Activated CD4-positive, CD25-positive, alpha-beta regulatory T cell treated with anti-CD3 and anti-CD28 coated beads, Interleukin-2, amount 50 U/mL, for 24 hours (primary cell): Measurements from ENCODE around the gene SLC41A3.
"Not testable (repeated sequence)": the region's sequence is repeated elsewhere in the genome, so short reads cannot be mapped to it uniquely, and the experiment has no call there.

Source experiments
- ATAC-seq, 2 donors: fragments of 150-1000 bp; cut with Tn5 transposase; one replicate each; pipeline ENCODE4 v1.10.0; 2021; ENCODE audit warnings: mild to moderate bottlenecking in 1 of 2, moderate library complexity in 1 of 2

The SLC41A3 gene

DNA sequence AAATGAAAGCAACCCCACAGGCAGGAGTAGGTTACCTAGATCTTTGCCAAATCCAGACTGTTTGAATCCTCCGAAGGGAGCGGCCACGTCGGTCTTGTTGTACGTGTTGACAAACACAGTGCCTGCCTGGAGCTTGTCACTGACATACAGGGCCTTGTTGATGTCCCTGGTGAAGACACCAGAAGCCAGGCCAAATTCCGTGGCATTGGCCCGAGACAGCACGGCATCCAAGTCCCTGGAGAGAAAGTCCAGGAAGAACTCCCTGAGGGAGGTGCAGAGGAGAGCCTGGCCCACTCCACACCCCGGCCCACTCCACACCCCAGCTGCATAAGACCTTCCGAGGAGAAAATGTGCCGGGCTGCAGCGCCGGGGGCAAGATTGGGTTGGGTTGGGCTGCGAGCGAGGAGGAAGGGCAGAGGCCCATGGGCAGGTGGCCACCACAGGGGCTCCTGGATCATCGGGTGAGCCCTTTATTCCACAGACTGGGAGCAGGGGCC lies 21.8 kb upstream of the SLC41A3 start:
- ATAC-seq, result no peak

DNA sequence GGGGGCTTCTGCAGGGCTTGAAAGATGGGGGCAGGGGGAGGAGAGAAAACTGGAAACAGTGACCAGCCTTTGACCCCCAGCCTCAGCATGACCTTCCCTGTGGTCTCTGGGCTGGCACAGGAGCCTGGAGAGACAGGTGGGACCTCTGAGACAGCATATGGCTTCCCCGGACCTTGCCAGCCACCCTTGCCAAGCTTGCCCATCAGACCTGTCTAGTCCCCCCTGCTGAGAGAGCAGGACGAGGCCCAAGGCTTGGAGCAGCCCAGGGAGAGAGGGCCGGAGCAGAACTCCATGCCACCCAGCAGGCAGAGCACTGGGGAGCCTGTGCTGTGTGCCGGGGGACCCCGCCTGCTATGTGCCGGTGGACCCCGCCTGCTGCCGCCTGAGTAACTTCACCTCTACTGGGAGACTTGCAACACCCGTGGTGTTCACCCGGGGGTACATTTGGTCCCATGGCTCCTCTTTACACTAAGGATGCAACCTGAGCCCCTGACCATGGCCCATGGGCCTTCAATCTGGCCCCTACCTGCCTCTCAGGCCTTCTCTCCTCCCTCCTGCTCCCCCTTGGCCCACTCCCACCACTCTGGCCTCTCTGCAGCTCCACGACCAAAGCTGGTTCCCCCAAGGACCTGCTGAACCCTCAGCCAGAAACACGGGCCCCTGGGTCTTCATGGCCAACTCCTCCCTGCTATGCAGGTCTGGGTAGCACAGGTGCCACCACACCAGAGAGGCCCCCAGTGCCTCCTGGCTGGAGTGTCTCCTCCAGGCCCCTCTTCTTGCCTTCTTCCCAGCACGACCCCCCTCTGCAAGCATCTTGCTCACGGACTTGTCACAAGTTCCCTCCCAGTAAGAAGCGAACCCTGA lies 21.1 kb upstream of the SLC41A3 start:
- no peak for ATAC-seq

DNA sequence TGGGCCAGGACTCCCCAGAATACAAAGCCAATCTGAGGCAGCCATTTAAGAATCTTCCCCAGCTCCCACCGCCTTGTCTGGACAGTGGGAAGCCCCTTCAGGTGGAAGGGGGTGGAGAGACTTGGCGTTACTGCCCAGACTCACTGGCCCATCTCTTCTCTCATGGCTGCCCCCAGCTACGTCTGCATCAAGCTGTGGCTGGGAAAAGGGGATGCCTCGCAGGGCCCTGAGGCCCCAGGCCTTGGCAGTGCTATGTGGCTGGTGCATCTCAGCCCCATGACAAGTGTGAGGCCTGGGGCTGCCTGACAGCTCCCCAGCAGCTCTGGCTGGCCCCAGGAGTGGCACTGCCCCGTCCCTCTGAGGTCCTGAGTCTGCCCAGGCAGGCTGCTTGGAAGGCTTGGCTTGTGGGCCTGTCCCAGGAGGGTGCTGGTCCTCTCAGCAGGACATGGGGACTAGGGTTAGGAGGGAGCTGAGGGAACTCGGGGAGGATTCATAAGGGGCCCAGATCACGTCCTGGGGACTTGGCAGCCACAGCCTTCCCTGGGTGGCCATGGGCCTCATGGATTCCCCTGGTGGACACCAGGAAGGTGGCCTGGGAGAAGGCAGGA lies 20.2 kb upstream of the SLC41A3 start:
- ATAC-seq, result no peak

DNA sequence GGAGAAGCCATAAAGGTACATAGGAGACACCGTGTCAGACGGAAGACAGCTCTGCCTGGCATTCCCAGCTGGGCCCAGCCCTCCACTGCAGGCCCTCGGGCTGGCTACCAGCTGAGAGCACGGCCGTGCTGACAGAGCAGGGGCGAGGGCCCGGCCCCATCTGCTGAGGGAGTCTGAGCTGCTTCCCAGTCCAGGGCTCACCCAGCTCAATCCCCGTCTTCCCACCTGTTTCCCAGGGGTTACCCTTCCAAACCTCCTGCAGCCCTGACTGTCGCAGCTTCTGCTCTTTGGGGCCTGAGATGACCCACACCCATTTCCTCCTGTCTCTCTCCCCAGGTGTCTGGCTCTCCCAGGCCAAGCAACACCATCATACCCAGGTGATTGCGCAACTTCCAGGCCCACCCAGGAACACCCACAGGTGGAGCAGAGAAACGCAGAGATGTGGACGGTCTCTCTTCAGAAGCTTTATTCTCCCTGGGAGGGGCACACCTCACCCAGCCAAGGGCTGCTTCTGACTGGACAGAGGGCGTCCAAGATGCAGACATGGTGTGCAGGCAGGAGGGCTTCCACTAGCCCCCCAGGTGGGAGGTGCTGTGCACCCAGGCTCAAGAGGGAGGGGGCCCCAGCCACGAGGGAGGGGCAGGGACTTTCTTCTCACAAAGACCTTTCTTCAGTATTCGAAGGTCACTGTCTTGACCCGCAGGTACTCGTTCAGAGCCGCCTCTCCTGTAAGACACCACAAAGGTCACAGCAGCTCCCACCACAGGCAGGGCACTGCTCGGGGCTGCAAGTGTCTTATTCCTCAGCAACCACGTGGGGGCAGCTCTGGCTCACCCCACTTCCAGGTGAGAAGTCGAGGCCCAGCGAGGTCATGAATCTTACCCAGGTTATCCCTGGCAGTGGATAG lies 19.4 kb upstream of the SLC41A3 start:
- ATAC-seq, result no peak

DNA sequence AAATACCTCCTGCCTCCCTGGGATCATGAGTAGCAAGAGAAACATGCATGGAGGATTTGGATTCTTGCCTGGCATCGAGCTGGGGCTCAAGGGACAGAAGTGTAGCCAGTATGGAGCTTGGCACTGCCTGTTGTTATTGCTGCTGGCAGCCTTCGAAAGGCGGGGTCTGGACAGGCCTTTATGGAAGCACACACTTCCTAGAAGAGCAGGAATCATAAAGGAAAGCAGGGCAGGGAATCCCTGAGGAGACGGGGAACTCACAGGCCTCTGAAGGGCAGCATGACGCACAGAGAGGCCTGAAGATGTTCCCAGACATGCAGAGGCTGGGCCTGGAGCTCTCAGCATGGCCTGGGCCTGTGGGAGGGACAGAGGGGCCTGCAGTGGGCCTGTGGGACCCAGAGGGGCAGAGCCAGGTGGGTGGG lies 18.6 kb upstream of the SLC41A3 start:
- ATAC-seq, result no peak

DNA sequence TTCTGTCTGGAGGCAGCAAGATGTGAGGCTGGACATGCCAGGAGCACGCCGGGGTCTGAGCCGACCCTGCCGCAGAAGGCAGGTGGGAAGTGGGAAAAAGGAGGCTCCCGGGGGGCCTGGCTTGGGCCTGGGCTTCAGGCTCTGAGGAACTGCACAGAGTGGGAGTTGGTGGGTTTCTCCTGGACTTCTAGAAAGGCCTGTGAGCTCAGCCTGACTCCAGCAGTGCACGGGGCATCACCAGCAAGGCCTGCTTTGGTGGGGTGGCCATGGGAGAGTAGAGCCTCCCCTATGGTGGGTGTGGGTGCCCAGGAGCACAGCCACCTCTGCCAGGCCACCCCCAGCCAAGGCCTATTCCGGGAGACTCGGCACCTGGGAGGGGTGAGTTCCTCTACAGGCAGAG lies 18.1 kb upstream of the SLC41A3 start:
- ATAC-seq, result no peak

DNA sequence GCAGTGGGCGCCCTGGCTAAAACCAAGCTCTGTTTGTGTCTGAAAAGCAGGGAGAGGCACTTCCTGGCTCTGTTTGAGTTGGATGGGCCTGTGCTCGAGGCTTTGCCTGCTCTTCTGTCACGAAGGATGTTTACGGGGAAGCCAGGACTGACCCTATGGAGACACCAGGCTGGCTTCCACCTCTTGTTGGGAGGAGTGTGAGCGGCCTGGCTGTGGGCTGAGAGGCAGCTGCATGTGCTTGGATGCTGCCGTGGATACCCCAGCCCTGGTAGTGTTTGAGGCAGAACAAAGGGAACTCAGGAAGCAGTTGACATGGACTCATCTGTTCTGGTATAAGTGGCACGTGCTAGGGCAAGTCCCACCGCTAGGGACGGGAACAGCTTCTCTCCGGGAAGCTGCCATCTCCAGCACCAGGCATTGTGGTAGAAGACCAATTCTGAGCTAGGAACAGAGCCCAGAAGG lies 17.6 kb upstream of the SLC41A3 start:
- no peak for ATAC-seq

DNA sequence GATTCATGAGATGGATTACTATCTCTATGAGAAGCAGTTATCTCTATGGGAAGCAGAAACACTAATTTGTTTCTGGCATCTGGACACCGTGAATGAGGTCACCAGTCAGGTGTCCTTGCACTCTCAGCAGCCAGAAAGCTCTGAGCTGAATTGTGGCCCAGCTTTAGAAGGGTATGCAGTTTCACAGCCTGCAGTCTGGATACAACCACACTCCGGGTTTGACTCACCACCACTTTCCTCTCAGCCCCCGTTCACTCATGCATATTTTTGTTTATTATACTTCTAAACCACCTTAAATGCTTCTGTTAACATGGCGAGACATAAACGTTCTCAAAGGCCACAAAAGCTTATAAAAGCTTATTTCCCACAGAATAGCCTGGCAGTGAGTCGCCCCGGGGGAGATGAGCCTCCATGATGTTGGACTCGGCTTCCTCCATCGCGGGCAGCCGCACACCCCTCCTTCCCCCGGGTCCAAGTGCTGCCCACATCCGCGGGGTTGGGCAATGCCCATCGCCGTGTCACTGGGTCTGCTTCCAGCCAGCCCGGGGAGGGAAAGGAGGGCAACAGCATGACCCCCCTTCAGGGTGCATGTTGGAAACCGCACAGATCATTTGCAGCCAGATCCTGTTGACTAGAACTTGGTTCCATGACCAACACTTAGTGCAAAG lies 16.8 kb upstream of the SLC41A3 start:
- peak in 1 of 2 donors; percentile 35 for ATAC-seq

DNA sequence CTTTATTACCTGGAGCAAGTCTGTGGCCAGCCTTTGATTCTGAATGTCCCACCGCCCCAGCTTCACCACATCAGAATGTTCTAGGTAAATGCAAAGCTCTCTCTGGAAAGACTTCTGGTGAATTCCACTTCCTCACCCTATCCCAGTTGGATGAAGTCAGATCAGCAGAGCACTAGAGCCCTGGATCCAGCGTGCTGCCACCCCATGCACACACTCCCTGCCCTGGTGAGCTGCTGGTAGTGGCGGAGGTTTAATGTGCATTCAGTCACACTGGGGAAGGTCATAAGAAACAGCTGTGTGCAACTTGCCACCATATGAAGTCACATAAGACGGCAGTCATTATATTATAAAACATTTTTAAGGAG lies 16.3 kb upstream of the SLC41A3 start:
- ATAC-seq, result no peak

DNA sequence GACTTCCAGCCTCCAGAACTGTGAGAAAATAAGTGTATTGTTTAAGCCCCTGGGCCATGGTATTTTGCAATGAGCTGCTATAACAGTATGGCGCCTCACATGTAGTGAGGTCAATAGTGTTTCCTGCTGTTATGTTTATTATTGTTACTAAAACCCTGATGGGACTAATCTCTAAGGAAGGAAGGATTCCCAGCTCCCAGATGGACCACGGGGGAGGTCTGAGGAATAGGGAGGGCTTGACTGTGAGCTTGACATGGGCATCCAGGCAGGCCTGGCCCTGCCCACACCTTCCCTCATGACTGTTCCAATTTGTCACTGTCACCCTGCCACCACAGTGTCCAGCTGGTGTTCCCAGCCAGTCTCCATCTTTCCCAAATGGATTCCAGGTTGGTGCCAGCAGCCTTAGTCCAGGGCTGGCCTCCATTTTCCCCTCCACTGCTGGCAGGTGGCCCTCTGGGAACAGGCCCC lies 14.5 kb upstream of the SLC41A3 start:
- ATAC-seq, result no peak

DNA sequence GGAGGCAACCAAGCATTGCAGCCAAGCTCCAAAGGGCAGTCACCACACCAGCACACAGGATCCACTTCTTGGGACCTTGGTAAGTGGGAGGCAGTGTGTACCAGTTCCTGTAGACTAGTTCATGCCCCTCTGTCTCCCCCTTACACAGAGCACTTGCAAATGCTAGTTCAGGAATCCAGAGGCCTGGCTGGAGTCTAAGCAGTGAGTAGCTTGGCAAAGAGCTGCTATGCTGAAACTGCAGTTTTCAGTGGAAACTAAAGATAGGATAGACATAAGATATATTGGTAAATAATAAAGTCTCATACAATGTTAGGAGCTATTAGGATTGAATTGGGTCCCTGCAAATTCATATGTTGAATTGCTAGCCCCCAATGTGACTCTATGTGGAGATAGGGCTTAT lies 13.9 kb upstream of the SLC41A3 start:
- no peak for ATAC-seq

DNA sequence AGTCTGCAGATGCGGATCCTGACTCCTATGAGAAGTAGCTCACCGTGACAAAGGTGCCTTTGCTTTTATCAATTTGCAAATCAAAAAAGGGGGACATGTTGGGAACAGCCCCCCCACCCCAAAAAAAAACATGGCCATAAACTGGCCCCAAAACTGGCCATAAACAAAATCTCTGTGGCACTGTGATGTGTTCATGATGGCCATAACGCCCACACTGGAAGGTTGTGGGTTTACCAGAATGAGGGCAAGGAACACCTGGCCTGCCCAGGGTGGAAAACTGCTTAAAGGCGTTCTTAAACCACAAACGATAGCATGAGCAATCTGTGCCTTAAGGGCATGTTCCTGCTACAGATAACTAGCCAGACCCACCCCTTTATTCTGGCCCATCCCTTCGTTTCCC lies 12.3 kb upstream of the SLC41A3 start:
- ATAC-seq, result not testable (repeated sequence)

DNA sequence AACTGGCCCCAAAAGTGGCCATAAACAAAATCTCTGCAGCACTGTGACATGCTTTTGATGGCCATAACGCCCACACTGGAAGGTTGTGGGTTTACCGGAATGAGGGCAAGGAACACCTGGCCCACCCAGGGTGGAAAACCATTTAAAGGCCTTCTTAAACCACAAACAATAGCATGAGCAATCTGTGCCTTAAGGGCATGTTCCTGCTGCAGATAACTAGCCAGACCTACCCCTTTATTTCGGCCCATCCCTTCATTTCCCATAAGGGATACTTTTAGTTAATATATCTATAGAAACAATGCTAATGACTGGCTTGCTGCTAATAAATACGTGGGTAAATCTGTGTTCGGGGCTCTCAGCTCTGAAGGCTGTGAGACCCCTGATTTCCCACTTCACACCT lies 8.2 kb upstream of the SLC41A3 start:
- not testable (repeated sequence) for ATAC-seq

DNA sequence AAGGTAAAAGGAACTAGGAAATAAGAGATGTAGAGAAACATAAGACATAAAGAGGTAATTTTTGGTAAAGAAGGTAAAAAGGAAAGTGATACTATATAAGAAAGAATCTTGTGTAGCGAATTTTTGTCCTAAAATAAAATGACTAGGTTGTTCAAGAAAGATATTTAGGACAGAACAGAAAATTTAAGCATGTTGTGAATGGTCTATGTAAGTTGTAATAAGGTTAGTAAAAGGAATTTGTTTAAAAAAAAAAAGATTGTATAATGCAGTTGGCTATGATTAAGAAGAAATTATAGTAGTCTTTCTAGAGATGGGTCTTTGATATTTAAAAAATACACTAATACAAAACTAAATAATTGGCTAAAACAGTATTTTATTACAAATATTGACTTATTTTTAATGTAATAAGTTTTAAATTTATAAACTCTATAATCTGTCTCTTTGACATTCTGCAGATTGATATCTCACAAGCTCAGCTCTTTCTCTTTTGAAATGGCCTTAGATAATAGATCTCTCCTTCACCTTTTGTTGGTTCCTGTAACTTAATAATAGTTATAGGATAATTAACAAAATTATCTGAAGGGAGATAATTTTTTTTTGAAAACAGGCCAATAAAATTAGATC lies 3.7 kb upstream of the SLC41A3 start:
- ATAC-seq, result no peak

DNA sequence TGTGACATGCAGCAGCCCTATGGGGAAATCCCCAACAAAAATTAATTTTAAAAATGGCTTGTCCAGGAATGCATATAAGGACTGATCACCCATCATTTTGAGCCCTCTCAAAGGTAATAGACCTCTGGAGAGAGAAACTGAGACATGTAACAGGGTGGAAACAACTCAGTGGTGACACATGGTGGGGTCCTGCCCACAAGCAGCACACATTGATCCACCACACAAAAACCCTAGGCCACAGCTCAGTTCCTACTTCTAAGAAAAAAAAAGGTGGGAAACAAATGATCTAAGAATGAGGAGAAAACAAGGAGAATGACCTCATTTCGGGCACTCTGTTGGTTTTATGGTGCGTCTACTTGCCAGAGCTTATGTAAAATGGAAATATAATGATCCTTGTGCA lies 1.9 kb upstream of the SLC41A3 start:
- no peak for ATAC-seq

DNA sequence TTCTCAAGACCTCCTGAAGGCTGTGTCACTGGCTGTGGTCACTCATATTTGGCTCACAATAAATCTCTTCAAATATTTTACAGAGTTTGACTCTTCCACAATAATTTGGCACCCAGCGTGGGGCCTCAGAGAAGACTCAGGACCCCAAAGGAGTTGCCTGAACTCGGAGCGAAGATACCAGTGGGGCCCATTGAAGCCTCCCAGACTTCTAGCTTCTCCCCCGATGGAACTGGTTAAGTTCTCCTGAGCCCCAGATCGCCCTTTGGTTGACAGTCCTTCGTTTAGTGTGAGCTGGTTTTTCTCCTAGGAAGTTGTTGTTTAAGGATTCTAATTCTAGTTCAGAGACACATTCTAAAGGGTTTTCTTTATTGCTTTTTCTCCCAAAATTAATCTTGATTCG lies 1.4 kb upstream of the SLC41A3 start:
- no peak for ATAC-seq

DNA sequence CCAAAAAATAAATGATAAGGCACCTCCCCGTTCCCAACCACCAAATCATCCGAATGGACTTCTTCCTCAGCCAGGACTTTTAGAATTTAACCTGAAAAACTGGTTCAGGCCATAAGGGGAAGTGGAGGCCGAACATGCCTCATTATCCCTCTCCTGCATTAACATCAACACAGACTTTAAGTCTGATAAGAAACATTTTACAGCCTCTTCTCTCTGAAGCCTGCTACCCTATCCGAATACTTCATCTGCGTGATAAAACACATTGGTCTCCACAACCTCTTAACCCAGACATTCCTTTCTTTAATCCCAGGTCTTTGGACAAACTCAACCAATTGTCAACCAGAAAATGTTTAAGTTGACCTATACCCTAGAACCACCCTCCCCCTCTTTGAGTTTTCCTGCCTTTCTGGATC lies 850 bp upstream of the SLC41A3 start:
- ATAC-seq, result no peak

DNA sequence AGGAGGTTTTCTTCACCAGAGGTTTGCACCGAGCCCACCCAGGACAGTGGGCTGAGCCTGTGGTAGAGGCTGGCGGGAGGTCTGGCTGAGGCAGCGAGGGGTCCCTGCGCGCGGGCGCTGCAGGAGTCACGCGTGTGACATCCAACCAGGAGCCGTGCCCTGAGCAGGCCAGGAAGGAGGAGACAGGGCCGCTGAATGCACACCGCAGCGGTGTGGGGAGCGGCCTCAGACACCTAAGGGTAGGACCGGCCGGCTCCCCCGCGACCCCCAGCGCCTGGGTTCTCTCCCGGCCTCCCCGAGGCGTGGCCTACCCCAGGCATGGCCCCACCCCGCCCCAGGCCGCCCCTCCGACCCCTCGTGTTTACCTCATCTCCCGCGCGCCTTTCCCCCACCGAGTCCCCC lies 412 bp downstream of the SLC41A3 start:
- peak; percentile 48 to 61 for ATAC-seq

DNA sequence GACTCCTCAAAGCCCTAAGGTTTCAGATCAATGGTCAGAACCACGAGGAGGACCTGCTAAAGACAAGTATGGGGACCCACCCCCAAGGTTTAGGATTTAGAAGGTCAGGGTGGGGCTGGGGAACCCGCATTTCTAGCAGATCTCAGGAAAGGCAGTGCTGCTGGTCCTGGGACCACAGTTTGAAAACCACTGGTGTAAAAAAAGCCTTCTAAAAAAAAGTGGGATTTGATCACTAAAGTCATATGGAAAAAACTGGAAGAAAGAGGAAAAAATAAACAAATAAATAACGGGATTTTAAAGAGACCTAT lies 832 bp downstream of the SLC41A3 start:
- no peak for ATAC-seq

DNA sequence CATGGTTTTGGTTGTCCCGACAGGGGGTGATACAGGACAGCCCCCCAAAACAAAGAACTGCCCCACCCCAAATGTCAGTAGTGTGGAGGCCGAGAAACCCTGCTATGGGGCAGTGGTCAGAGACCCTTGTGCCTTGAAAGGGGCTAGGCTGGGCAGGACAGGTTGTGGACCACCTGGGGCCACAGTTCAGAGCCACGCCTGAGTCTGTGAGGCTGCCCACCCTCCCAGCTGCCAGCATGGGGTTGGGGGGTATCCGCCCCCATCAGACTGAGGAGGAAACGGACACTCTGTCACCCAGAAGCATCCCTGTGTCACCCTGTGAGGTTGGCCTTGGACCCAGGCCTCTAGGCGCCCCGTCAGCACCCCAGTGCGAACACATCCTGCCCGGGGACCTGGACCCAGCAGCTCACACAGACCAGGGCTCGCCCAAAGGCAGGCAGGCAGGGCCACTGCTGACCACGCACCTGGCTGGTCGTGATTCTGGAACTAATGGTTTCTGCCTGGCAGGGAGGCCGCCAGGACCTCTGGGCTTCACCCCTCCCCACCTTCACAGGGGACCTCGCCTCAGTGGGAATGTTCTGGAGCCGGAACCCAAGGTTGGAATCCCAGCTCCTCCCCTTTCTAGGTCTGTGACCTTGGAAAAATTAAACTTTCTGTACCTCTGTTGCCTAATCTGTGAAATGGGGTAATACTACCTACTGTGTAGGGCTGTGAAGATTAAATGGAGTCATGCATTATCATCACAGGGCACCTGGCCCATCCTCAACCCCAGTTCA lies 1.4 kb downstream of the SLC41A3 start:
- ATAC-seq, result no peak

DNA sequence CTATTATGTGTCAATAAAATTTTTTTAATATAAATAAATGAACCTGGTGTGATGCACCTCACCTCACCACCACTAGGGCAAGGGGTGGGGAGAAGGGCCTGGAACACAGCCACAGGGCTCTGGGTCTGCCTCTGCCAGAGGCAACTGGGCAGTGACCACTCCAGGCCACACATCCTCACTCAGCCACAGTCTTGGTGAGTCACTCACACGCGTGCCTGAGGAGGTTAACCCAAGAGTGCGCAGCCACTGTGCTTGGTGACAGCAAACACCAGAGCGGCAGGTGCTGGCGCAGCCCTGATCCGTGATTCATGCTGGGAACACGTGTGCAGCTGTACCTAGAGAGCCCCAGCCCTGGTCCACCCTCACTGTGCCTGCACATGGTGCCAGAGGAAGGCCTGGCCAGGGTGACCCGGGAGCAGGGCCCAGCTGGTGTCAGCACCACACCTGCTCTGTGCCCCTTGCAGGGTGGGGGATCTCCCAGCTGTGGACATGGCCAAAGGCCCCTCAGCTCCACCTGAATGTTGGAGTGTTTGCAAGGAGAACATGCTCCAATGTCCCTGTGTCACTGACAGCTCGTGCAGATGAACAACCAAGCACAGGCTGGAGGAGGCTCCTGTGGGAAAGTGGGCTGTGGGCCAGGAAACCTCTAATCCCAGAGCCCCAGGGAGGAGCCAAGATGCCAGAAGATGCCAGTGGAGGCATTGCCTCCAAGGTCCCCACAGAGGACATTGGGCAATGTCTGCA lies 2.1 kb downstream of the SLC41A3 start:
- no peak for ATAC-seq
